Gastroesophageal sphincter (tissue), 2 donors: ENCODE measurements around the gene RAB44.

Experiments used
- EP300 ChIP-seq: sonication (generic); formaldehyde crosslinking; IDR thresholded peaks from one replicate; pipeline ENCODE4 v1.6.1; 2017; ENCODE audit warnings: antibody characterized with exemption, mild to moderate bottlenecking
- POLR2A ChIP-seq, 2 donors: fragments of 450-650 bp; IDR thresholded peaks; one replicate each; pipeline ENCODE4 v1.6.1; 2017; ENCODE audit warnings: antibody characterized with exemption in 2 of 2, mild to moderate bottlenecking in 2 of 2, moderate library complexity in 1 of 2

- no peak for TF ChIP-seq POLR2A (IDR thresholded peaks at IDR 0.05)
- no peak for TF ChIP-seq EP300
These were observed 6.0 kb upstream of the RAB44 start for GRCh38 chr6:36691612-36692011.
